KBM-7 (cell line): ENCODE data around the gene LMAN1.

Experiments
- DNase-seq: peaks from one replicate; pipeline ENCODE4 v3.0.0-alpha.2; 2015
- in situ Hi-C: fragments of 300-500 bp; cut with MboI; formaldehyde crosslinking; loops from 2 replicates; pipeline ENCODE4 v1.14.3; 2020; ENCODE audit warnings: low sequenced_read_pairs, low pct_unique_long_range_greater_than_20kb, mixed read lengths

Gene LMAN1

DNA sequence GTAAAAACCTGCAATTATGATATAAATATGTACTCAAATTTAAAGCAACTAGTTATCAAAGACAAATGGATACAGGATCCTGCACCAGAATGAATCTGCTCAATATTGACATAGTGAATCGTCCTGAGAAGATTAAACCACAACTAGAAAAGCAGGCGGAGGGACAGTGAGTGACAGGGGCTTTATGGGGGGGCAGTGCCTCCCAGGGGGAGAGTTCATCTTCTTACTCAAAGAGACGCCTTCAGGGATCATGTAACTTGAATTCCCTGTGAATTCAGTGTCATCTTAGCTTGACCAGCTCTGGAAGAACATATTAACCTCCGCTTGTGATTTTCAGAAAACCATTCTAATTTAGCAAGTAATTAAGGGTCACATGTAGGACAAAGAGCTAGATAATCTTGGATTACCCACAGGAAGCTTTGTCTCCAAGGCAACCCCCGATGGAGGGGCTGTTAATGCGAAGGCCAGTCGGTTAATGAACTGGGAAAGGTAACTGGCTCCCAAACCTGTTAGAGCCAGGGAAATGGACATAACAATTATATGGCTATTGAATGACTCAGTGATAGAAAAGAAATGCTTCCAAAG, 17.4 kb upstream of the LMAN1 start:
- in situ Hi-C loops, result no loop called here
- no peak for DNase-seq

DNA sequence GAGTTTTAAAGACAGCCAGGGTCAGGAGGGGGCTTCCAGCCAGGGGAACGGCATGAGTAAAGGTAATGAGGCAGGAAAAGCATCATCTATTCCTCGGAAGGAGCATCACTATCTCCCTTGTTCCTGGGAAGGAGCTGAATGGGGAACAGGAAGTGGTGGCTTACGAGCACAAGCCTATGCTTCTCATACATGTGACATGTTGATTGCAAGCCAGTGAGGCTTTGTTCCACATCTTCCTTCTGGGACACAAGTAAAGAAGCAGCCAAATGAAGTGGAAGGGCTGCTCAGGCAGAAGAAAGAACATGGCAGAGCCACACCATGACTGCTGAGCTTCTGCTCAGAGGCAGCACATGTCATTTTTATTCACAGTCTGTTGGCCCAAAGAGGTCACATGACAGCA, 15.1 kb upstream of the LMAN1 start:
- in situ Hi-C loops, result no loop called here
- DNase-seq, result no peak

DNA sequence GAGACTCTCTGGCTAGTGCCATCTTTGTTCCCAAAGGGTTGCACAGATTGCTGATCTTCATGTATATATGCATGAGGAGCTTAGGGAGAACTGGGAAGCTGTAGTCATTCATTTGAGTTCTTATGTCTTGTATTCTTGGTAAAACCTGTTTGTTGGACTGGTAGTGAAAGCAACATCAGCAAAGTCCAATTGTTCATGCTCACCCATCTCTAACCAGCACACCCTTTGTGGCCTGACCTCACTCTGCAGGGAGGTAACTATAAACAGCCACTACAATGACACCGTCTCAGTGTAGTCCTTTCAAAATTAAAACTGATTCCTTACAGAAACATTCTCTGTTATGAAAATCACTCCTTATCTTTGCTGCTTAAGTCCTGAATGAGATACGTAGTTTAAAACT, 13.9 kb upstream of the LMAN1 start:
- in situ Hi-C loops, result no loop called here

DNA sequence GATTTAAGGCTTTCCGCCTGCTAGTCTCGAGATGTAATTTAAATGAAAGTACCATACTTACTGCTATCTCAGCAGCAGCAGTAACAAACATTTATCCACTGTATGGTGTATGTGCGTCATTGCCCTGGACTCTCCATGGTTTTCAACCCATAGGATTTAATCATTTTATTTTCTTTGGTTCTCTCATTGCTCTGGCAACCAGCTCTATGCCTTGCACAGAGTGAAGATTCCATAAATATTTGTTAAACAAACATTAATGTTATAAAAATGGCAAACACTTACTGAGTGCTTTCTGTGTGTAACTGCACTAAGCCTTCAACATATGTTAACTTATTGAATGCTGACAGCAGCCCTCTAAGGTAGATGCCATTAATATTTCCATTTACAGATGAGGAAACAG, 1.3 kb upstream of the LMAN1 start:
- in situ Hi-C loops, result no loop called here

More for the DNA sequence above, 13.9 kb upstream of the LMAN1 start:
- DNase-seq, result no peak

DNA sequence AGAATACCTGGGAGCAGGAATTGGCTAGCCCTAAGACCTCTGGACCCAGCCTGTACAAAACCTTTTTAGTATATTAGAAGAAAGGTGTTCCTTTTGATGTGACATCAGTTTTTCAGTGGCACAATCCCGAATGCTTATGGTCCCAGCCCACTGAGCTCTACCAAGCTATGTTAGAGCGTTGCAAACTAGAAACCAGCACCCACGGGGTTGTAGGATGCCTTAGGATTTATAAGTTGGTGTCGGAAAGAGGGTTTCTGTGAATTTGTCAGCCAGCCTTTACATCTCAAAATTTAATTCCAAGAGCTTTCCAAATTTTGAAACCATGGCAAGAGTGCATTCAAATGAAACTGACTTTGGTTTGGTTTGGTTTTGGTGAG, 499 bp upstream of the LMAN1 start:
- no peak for DNase-seq

More for the DNA sequence above, 1.3 kb upstream of the LMAN1 start:
- DNase-seq, result no peak

DNA sequence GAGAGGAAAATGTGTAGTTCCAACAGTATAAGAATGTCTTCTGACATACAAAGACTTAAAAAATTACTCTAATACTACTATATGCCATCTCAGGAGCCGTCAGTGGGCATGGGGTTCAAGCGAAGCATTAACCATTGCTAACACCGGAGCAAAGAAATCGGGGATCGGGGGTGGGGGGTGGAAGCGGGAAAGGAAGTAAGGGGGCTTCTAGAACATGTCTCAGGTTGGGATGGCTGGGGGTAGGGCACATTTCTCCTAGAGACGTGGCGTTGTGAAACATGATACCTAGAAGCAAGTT, 702 bp downstream of the LMAN1 start:
- no peak for DNase-seq
- in situ Hi-C loops, result no loop called here

More for the DNA sequence above, 499 bp upstream of the LMAN1 start:
- in situ Hi-C loops, result no loop called here

DNA sequence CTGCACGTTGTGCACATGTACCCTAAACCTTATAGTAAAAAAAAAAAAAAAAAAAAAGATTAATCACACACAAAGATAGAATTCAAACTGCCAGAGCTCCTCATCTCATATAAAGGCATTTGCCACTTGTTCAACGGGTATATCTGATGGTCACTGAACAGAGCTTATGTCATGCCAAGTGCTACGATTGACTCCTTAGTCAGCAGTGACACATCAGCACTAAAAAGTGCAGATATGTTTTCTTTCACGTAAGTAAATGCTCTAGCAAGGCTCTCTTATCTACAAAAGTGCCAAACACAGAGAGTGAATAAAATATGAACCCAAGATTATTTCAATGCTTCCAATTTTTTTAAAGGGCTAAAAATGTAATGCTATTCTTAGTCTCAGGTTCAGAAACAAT, 1.1 kb downstream of the LMAN1 start:
- in situ Hi-C loops, result no loop called here
- peak; percentile 18 for DNase-seq

DNA sequence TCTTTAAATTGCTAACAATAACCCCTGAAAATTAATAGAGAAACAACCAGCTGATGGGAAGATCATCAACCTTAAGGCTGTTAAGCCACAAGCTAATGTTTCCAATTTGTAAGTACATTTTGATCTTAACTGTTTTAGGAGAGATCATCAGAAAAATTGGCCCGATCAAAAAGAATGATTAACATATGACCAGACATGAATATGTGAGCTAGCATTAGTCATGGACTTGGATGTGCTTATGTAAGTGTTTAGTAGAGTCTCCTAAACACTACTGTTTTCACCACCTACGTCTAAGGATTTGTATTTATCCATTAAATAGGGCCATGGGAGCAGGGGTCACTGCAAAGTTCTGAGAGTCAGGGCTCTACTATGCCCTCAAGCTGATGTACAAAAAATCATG, 4.3 kb downstream of the LMAN1 start:
- DNase-seq, result no peak
- in situ Hi-C loops, result no loop called here

DNA sequence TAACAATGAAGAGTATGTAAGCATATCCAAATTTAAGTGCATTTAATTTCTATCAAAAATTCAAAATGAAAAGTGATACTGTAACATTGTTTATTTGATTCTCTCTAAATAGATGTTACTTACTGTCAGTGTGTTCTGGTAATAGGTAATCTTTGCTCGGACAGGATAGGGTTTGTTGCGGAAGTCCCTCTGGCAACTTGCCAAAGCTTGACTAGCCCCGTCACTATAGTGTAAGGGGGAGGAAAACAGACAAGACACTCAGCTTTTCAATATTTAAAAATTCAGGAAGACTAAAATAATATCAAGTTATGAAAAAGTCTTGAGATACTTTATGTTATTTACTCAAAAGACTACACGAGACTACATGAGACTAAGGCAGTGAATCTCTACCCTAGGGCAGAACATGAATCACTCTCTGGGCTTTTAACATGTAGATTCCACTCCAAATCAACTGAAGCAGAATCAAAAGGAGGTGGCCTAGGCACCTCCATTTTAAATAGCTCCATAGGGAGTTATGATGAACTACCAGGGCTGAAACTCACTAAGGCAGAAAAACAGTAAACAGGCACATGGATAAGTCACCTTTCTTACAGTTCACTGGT, 5.9 kb downstream of the LMAN1 start:
- in situ Hi-C loops, result no loop called here
- DNase-seq, result no peak

DNA sequence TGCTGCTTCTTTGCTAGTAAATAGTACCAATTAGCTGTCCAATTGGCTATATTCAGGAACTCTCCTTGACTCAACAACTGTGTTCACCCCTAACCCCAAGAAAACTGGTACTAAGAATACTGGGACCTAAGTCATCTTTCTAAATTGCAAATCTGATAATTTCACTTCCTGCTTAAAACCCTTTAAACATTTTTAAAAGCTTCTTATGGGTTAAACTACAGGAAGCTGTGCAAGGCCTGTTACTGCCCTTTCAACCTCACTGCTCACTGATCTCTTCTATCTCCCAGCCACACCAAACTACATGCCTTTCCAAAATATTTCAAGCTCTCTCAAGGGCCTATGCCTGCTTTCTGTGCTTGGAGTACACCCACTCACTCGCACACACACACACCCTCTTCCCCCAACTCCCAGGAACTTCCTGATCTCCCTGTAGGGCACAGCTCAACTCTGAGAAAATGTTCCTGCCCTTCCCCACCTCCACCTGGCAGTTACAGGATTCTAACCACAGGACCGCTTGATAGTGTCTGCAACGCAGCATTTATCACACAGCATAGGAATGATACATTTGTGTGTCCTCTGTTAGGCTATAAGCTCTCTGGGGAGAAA, 6.7 kb downstream of the LMAN1 start:
- in situ Hi-C loops, result no loop called here
- DNase-seq, result no peak

DNA sequence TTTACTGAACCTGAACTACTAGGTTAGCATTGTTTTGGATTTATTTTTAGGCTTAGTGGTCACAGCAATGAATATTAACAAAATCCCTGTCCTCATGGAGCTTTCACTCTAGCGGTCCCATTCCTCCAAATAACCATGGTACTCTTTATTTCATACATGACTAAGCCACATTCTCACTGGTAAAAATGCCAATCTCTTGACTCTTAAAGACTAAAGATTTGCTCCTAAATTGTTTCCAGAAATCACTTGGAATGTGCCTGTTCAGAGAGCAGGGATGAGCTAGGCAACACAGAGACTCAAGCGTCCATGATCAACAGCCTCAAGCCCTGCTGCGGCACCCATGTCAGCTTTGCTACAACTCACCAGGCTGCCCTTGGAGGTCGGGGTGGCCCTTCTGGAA, 13.5 kb downstream of the LMAN1 start:
- DNase-seq, result no peak
- in situ Hi-C loops, result no loop called here

DNA sequence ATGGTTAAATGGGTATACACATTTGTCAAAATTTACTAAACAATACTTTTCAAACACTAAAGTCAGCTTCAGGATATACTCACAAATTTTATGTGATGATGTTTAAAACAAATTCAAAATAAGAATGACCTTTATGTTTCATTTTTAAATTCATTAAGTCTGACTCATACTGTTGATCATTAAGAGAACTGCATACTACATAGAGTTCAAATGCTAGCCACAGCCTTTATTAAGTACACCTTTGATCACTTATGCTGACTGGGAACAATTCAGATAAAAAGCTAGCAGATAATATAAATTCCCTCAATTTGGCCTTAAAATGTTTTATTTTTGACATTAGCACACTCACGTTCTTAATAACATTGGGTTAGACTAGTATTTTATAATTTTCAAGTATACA, 14.1 kb downstream of the LMAN1 start:
- DNase-seq, result no peak
- in situ Hi-C loops, result no loop called here

DNA sequence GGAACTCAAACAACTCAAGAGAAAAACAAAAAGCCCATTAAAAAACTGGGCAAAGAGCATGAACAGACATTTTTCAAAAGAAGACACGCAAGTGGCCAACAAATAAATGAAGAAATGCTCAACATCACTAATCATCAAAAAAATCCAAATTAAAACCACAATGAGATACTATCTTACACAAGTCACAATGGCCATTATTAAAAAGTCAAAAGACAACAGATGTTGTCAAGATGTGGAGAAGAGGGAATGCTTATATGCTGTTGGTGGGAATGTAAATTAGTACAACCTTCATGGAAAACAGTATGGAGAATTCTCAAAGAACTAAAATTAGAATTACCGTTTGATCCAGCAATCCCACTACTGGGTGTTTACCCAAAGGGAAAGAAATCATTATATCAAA, 15.1 kb downstream of the LMAN1 start:
- DNase-seq, result no peak
- in situ Hi-C loops, result no loop called here

DNA sequence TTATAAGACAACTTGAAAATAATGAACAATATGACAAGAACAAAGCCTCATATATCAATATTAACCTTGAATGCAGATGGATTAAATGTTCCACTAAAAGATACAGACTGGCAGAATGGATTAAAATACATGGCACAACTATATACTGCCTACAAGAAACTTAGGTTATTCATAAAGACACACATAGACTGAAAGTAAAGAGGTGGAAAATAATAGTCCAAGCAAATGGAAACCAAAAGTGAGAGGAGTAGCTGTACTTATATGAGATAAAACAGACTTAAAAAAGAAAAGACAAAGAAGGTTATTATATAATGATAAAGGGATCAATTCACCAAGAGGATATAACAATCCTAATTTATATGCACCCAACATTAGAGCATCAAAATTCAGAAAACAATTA, 18.2 kb downstream of the LMAN1 start:
- DNase-seq, result no peak
- in situ Hi-C loops, result no loop called here

DNA sequence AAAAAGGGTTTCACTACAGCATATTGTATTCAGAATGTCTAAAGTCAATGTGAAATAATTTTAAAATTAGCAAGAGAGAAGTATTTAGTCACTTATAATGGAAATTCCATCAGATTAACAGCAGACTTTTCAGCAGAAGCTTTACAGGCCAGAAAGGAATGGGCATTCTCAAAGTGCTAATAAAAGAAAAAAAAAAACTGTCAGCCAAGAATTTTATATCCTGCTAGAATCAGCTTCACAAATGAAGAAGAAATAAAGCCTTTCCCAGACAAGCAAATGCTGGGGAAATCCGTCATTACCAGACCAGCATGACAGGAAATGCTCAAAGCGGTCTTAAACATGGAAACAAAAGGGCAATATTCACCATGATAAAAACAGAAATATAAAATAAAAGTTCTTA, 18.8 kb downstream of the LMAN1 start:
- in situ Hi-C loops, result no loop called here
- no peak for DNase-seq

DNA sequence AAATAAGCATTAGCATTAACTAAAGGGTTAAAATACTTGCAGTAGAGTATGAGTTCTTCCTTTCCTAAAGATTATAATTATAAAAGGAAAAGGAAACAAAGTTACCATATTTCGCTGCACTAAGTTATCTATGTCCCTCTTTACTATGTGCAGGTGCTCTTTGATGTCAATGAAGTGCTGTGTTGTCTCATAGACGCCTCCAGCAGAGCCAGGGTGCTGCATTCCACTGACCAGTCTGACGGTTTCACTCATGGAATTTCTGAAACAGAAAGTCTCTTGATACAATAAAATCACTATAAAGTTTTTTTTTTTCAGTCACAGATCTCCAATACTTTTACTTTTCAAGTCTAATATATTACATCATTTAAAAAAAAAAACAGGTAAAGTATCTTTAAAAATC, 26.1 kb downstream of the LMAN1 start:
- in situ Hi-C loops, result no loop called here
- DNase-seq, result no peak

DNA sequence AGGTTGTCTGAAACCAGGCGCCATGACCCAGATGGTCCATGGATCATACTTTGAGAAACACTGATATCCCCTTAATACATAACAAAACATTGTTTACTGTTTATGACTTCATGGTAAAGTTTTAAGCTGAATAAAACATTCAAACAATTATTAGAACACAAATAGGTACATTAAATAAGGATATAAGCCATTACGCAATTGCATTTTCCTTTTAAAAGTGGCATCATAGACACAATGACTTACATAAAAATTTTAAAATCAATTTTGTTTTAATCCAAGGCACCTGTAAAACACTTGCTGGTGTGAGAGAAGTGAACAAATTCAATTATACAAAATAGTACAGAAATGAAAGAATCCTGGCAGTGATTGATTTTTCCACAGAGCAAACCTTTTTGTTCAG, 30.4 kb downstream of the LMAN1 start:
- DNase-seq, result no peak
- in situ Hi-C loops, result no loop called here

DNA sequence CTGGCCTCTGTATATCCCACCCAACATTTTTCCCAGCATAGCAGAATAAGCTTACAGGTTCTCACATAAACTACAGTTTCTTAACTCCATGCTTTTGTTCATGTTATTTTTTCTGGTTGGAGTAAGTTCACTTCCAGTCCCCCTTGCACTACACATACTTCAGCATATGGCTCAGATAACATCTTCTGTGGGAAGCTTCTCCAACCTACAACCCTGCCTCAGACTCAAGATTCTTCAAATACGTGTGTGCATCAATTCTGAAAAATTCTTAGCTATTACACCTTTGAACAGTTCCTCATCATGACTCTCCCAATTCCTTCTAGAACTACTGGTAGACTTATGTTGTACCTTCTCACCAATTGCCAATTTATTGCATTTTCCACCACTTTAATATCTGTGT, 33.1 kb downstream of the LMAN1 start:
- in situ Hi-C loops, result no loop called here

DNA sequence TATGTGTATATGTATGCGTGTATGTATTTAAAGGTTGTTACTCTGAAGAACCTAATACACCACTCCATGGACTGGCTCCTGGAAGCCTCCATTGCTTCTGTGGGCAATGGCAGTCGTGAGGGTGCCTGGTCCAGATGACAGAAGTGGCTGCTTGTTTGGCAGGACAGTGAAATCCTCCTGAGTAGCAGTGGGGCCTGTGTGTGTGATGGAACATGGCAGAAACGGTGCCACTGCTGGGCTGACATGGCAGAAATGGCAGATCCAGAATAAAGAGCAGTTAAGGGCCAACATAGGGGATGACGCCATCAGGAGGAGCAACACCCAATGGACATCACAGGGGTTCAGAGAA, 34.5 kb downstream of the LMAN1 start:
- in situ Hi-C loops, result loop anchor here (25.0 kb wide), 1 partner anchor 88 kb away; no protein-coding TSS in a partner anchor
- no peak for DNase-seq

More for the DNA sequence above, 33.1 kb downstream of the LMAN1 start:
- DNase-seq, result no peak

DNA sequence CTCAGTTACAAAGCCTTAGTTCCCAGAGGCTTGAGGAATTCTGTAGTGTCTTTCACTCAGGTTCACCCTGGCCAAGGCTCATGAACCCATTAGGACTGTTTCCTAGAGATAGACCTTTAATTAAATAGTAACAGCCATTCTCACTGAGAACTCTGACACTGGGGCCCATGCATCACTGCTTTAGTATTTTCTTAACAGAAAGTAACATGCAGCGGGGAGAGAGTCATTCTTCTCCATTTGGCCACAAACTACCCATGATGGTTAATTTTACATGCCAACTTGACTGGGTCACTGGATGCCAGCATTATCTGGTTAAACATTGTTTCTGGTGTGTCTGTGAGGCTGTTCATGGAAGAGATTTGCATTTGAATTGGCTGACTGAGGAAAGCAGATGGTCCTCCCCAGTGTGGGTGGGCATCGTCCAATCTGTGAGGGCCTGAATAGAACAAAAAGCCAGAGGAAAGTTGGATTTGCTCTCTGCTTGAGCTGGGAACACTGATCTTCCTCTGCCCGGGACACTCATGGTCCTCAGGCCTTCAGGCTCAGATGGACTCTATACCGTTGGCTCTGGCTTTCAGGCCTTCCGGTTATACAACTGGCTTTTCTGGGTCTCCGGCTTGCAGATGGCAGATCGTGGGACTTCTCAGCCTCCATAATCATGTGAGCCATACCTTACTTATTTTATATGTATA, 35.0 kb downstream of the LMAN1 start:
- no peak for DNase-seq
- in situ Hi-C loops, result loop anchor here (25.0 kb wide), 1 partner anchor 88 kb away; no protein-coding TSS in a partner anchor
